Measurements from ENCODE around the gene RDH16.
"Not testable (repeated sequence)": the region's sequence is repeated elsewhere in the genome, so short reads cannot be mapped to it uniquely, and the experiment has no call there.

The RDH16 gene

GRCh38 chr12:56953314-56953713 is 4.1 kb downstream of the RDH16 start:
- no peak overlapping the region for H3K9ac ChIP-seq (ENCODE audit: low read depth, low read length)
- no peaks in the 10 kb centered on the region for H3K4me1 ChIP-seq (ENCODE audit: insufficient read depth, low read length)
- no peaks in the 10 kb centered on the region for H3K9me3 ChIP-seq (ENCODE audit: control insufficient read depth, insufficient read depth, low read length)
- no peaks in the 10 kb centered on the region for H3K36me3 ChIP-seq (ENCODE audit: insufficient read depth, low read length)

DNA sequence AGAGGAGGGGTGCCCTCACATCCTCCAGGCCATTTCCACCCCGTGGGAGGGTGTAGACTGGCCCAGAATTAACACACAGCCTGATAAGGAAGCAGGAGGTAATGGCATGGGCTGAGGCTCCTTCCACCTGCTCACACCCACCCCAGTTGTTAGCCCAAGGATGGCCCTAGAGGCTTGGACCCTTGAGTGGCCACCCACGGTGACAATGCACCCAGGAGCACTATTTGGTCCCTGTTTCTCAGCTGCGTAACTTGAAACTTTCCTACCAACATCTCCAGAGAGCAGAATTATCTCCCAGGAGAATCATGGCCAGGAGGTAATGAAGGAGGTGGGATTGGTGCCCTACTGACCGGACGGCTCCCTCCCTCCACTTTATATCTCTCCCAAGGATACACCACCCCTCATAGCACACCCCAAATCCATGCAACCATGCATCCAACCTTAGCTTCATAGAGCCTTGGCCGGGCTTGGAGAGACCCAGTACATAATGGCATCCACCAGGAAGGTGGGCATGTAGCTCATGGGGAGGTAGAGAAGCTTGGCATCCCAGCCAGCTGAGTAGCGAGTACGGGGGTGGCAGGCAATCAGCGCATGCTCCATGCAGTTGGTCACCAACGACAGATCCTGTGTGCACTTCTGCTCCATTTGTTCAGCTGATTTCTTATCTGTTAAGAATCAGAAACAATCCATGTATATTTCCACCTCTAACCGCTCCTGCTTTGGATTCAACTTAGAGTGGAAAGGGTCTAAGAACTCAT is 5.6 kb downstream of the RDH16 start:
- Histone ChIP-seq H3K9ac (ENCODE audit: low read depth, low read length) (no peak overlapping the region), H3K36me3 (ENCODE audit: insufficient read depth, low read length) (no peaks in the 10 kb centered on the region), H3K9me3 (ENCODE audit: control insufficient read depth, insufficient read depth, low read length) (no peaks in the 10 kb centered on the region), H3K4me1 (ENCODE audit: insufficient read depth, low read length) (no peaks in the 10 kb centered on the region)

DNA sequence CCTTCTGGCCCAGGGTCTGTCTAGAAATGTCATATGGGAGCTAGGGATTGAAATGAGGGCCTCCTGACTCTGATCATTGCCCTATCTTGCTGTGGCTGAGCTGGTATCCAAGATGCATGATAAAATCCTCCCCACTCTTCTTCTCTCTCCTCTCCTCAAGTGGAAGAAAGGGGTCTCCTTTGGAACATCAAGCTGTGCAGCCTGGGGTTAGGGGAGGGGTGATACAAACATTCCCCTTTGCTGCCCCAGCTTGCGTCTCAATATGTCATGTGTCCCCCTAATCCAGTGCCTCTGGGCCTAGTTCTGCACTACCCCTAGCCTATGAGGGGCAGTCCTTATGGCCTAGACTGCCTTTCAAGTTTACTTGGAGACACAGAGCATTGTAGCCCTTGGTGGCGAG is 8.5 kb downstream of the RDH16 start:
- H3K9ac ChIP-seq (ENCODE audit: low read depth, low read length): no peak overlapping the region
- no peaks in the 10 kb centered on the region for H3K4me1 ChIP-seq (ENCODE audit: insufficient read depth, low read length)
- H3K36me3 ChIP-seq (ENCODE audit: insufficient read depth, low read length): no peaks in the 10 kb centered on the region
- no peaks in the 10 kb centered on the region; the same call in 1 of the 2 replicates for H3K9me3 ChIP-seq (ENCODE audit: control insufficient read depth, insufficient read depth, low read length)

GRCh38 chr12:56948457-56948777 is 9.0 kb downstream of the RDH16 start:
- Histone ChIP-seq H3K9ac (ENCODE audit: low read depth, low read length) (no peak overlapping the region), H3K36me3 (ENCODE audit: insufficient read depth, low read length) (no peaks in the 10 kb centered on the region), H3K9me3 (ENCODE audit: control insufficient read depth, insufficient read depth, low read length) (peaks cover 2% of the 10 kb centered on the region; the same call in 1 of the 2 replicates), H3K4me1 (ENCODE audit: insufficient read depth, low read length) (no peaks in the 10 kb centered on the region)

- H3K9me3 ChIP-seq (ENCODE audit: control insufficient read depth, insufficient read depth, low read length): peaks cover 3% of the 10 kb centered on the region; the same call in 1 of the 2 replicates
- H3K9ac ChIP-seq (ENCODE audit: low read depth, low read length): no peak overlapping the region
- H3K36me3 ChIP-seq (ENCODE audit: insufficient read depth, low read length): no peaks in the 10 kb centered on the region
- no peaks in the 10 kb centered on the region for H3K4me1 ChIP-seq (ENCODE audit: insufficient read depth, low read length)
Observed at GRCh38 chr12:56947633-56948456, 9.6 kb downstream of the RDH16 start.

DNA sequence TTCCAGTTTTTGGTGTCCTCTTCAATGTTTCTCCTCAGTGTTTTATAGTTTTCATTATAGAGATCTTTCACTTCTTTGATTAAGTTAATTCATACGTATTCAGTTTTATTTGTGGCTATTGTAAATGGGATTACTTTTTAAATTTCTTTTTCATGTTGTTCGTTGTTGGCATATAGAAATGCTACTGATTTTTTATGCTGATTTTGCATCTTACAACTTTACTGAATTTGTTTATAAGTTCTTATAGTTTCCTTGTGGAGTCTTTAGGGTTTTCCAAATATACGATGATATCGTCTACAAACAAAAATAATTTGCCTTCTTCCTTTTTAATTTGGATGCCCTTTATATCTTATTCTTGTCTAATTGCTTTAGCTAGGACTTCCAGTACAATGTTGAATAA is 13.5 kb downstream of the RDH16 start:
- Histone ChIP-seq H3K4me1 (ENCODE audit: insufficient read depth, low read length) (no peaks in the 10 kb centered on the region), H3K9ac (ENCODE audit: low read depth, low read length) (no peak overlapping the region), H3K36me3 (ENCODE audit: insufficient read depth, low read length) (no peaks in the 10 kb centered on the region), H3K9me3 (ENCODE audit: control insufficient read depth, insufficient read depth, low read length) (peaks cover 3% of the 10 kb centered on the region; the same call in 1 of the 2 replicates)

DNA sequence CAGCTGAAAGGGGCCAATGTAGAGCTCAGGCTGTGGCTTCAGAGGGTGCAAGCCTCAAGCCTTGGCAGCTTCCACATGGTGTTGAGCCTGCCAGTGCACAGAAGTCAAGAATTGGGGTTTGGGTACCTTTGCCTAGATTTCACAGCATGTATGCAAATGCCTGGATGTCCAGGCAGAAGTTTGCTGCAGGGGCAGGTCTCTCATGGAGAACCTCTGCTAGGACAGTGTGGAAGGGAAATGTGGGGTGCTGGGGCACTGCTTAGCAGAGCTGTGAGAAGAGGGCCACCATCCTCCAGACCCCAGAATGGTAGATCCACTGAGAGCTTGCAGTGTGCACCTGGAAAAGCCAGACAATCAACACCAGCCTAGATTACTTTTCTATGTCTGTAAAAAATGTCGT is 14.0 kb downstream of the RDH16 start:
- not testable (repeated sequence) for H3K36me3 ChIP-seq (ENCODE audit: insufficient read depth, low read length); H3K9ac ChIP-seq (ENCODE audit: low read depth, low read length); H3K9me3 ChIP-seq (ENCODE audit: control insufficient read depth, insufficient read depth, low read length); H3K4me1 ChIP-seq (ENCODE audit: insufficient read depth, low read length)

- Histone ChIP-seq H3K36me3 (ENCODE audit: insufficient read depth, low read length) (no peaks in the 10 kb centered on the region), H3K9me3 (ENCODE audit: control insufficient read depth, insufficient read depth, low read length) (peaks cover 3% of the 10 kb centered on the region; the same call in 1 of the 2 replicates), H3K4me1 (ENCODE audit: insufficient read depth, low read length) (no peaks in the 10 kb centered on the region), H3K9ac (ENCODE audit: low read depth, low read length) (no peak overlapping the region)
Observed at GRCh38 chr12:56941299-56942017, 15.9 kb downstream of the RDH16 start.

DNA sequence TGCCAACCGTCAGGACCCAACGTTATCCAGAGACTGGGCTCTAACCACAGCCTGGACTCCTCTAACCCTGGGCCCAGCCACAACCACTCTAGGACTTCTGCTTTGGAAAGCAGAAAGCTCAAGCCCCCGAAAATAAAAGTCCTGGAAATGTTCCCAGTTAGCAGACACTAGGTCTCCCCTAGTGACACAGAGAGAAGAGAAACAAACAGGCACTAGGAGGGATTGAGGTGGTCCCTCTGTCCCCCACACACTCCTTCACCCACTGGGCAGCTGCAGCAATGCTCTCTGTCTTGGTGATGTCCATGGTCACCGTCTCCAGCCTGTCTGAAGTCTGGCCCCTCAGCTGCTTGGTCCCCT is 16.5 kb downstream of the RDH16 start:
- H3K36me3 ChIP-seq (ENCODE audit: insufficient read depth, low read length); H3K4me1 ChIP-seq (ENCODE audit: insufficient read depth, low read length); H3K9me3 ChIP-seq (ENCODE audit: control insufficient read depth, insufficient read depth, low read length); H3K9ac ChIP-seq (ENCODE audit: low read depth, low read length): not testable (repeated sequence)

GRCh38 chr12:56935752-56936151 is 21.7 kb downstream of the RDH16 start:
- Histone ChIP-seq H3K36me3 (ENCODE audit: insufficient read depth, low read length) (no peaks in the 10 kb centered on the region), H3K4me1 (ENCODE audit: insufficient read depth, low read length) (peaks cover 7% of the 10 kb centered on the region; the same call in 1 of the 2 replicates), H3K9ac (ENCODE audit: low read depth, low read length) (no peak overlapping the region), H3K9me3 (ENCODE audit: control insufficient read depth, insufficient read depth, low read length) (no peaks in the 10 kb centered on the region)

DNA sequence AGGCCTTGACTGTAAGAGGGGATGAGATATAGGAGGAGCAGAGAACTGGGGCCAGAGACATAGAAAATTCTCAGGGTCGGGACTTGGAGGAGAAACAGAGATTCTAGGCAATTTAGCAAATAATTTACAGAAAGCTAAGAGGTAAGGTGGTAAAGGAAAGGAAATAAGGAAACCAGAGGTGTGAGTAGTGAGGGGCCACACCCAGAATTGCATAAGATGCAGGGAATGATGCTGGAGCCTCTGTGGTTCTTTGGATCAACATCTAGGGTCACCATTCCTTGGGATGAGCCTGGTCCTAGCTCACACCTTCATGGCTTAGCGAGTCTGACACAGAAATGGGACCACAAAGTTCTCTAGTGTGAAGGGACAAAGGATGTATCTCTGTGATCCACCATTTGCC is 22.3 kb downstream of the RDH16 start:
- peaks cover 7% of the 10 kb centered on the region; the same call in 1 of the 2 replicates for H3K4me1 ChIP-seq (ENCODE audit: insufficient read depth, low read length)
- no peaks in the 10 kb centered on the region for H3K36me3 ChIP-seq (ENCODE audit: insufficient read depth, low read length)
- no peaks in the 10 kb centered on the region for H3K9me3 ChIP-seq (ENCODE audit: control insufficient read depth, insufficient read depth, low read length)
- no peak overlapping the region for H3K9ac ChIP-seq (ENCODE audit: low read depth, low read length)

- H3K9ac ChIP-seq (ENCODE audit: low read depth, low read length): no peak within 1 kb of the TSS
- H3K36me3 ChIP-seq (ENCODE audit: insufficient read depth, low read length): no peaks in the 10 kb centered on the region
- no peaks in the 10 kb centered on the region for H3K9me3 ChIP-seq (ENCODE audit: control insufficient read depth, insufficient read depth, low read length)
- H3K4me1 ChIP-seq (ENCODE audit: insufficient read depth, low read length): peaks cover 7% of the 10 kb centered on the region; the same call in 1 of the 2 replicates
Observed at GRCh38 chr12:56933826-56934625, 23.4 kb downstream of the RDH16 start, which contains the start of gene SDR9C7. Gene SDR9C7 (minus strand): TSS chr12:56934408. CDS start chr12:56934261, 147 bp downstream.

GRCh38 chr12:56932867-56933266 is 24.5 kb downstream of the RDH16 start:
- Histone ChIP-seq H3K4me1 (ENCODE audit: insufficient read depth, low read length) (peaks cover 7% of the 10 kb centered on the region; the same call in 1 of the 2 replicates), H3K36me3 (ENCODE audit: insufficient read depth, low read length) (no peaks in the 10 kb centered on the region), H3K9me3 (ENCODE audit: control insufficient read depth, insufficient read depth, low read length) (no peaks in the 10 kb centered on the region)

GRCh38 chr12:56932146-56932545 is 25.3 kb downstream of the RDH16 start:
- Histone ChIP-seq H3K9ac (ENCODE audit: low read depth, low read length) (no peak overlapping the region), H3K9me3 (ENCODE audit: control insufficient read depth, insufficient read depth, low read length) (no peaks in the 10 kb centered on the region), H3K36me3 (ENCODE audit: insufficient read depth, low read length) (no peaks in the 10 kb centered on the region), H3K4me1 (ENCODE audit: insufficient read depth, low read length) (peaks cover 7% of the 10 kb centered on the region; the same call in 1 of the 2 replicates)

More at GRCh38 chr12:56932867-56933266, 24.5 kb downstream of the RDH16 start:
- no peak overlapping the region for H3K9ac ChIP-seq (ENCODE audit: low read depth, low read length)
